H4 (cell line): Measurements from ENCODE around the gene CFAP46. TPM values are rescaled to one million over a fixed set of nuclear protein-coding genes. Genes with fewer than 3 reads are reported as not detected.
"Not testable (repeated sequence)": the region's sequence is repeated elsewhere in the genome, so short reads cannot be mapped to it uniquely, and the experiment has no call there.

Experiments
- DNase-seq: peaks from one replicate; pipeline ENCODE4 v3.0.0-alpha.2; 2015; ENCODE audit warnings: low spot score
- total RNA-seq: library from RNA; depleted of rRNA; stranded (reverse); fragments of >200 nt; shearing (Covaris generic); gene quantifications from 2 replicates; pipeline ENCODE4 v1.2.3, GENCODE V29; 2014; rRNA removed

CFAP46 gene
- total RNA-seq, 1 experiment from 2014 or later, result 4.8 TPM

GRCh38 chr10:132774181-132774901 is 168.0 kb downstream of the CFAP46 start:
- DNase-seq, result no peak

- not testable (repeated sequence) for DNase-seq
These were observed 169.6 kb downstream of the CFAP46 start for GRCh38 chr10:132772816-132773215.

- no peak for DNase-seq
These were observed 172.0 kb downstream of the CFAP46 start for GRCh38 chr10:132770061-132771021.

GRCh38 chr10:132768346-132769248 is 173.8 kb downstream of the CFAP46 start:
- DNase-seq, result no peak

- no peak for DNase-seq
These were observed 176.1 kb downstream of the CFAP46 start for GRCh38 chr10:132766291-132766690.

- DNase-seq, result no peak
These were observed 176.9 kb downstream of the CFAP46 start for GRCh38 chr10:132765435-132765834.

GRCh38 chr10:132764108-132764507 is 178.3 kb downstream of the CFAP46 start:
- DNase-seq, result no peak

GRCh38 chr10:132763545-132763944 is 178.8 kb downstream of the CFAP46 start:
- DNase-seq, result no peak

GRCh38 chr10:132762267-132762666 is 180.1 kb downstream of the CFAP46 start:
- no peak for DNase-seq

- DNase-seq, result no peak
These were observed 180.8 kb downstream of the CFAP46 start for GRCh38 chr10:132761395-132762060.

GRCh38 chr10:132758865-132759264 is 183.5 kb downstream of the CFAP46 start:
- DNase-seq, result no peak

Other genes starting within 250 kb of the CFAP46 start
- gene NKX6-2, start 156.4 kb downstream of the CFAP46 start, total RNA-seq, result not detected in 2 replicates
- not detected in 2 replicates for gene ADGRA1, start 145.4 kb upstream of the CFAP46 start, total RNA-seq
- 0.39 and 1.6 TPM in 2 replicates for gene KNDC1, start 217.6 kb upstream of the CFAP46 start, total RNA-seq